Erythroblast (primary cell): ENCODE results near the gene ADA.

Experiments used
- GATA1 ChIP-seq: IDR thresholded peaks from 2 replicates; pipeline ENCODE4 v1.6.1; 2011; ENCODE audit warnings: low read depth, mild to moderate bottlenecking, control low read depth, low read length, moderate library complexity
- POLR2A ChIP-seq: IDR thresholded peaks from 2 replicates; pipeline ENCODE4 v1.6.1; 2011; ENCODE audit warnings: mild to moderate bottlenecking, low read length

GRCh38 chr20:44658810-44659209, 7.3 kb upstream of the ADA start:
- TF ChIP-seq POLR2A: no peak
- no peak for TF ChIP-seq GATA1
